Mononuclear cell (primary cell): ENCODE measurements around the gene TMED1. TPM values are rescaled to one million over a fixed set of nuclear protein-coding genes. Genes with fewer than 3 reads are reported as not detected.
"Not testable (repeated sequence)": the region's sequence is repeated elsewhere in the genome, so short reads cannot be mapped to it uniquely, and the experiment has no call there.

Experiments
- H3K27me3 ChIP-seq: 2 replicates; pipeline ENCODE4 v1.6.0; 2011; ENCODE audit warnings: low read length, control low read depth; ENCODE audit not compliant: insufficient read depth
- H3K4me1 ChIP-seq: 2 replicates; pipeline ENCODE4 v1.5.1; 2011; ENCODE audit warnings: mild to moderate bottlenecking, low read length, control low read depth; ENCODE audit not compliant: insufficient read depth
- H3K4me3 ChIP-seq: 2 replicates; pipeline ENCODE4 v1.5.1; 2011; ENCODE audit warnings: mild to moderate bottlenecking, low read length, moderate library complexity
- H3K9me3 ChIP-seq: 2 replicates; pipeline ENCODE4 v1.5.1; 2011; ENCODE audit warnings: low read depth, mild to moderate bottlenecking, control low read depth, low read length
- total RNA-seq: library from RNA; depleted of rRNA; stranded (reverse); fragments of >200 nt; gene quantifications from one replicate; pipeline ENCODE4 v1.2.3, GENCODE V29; 2012

TMED1 gene
- total RNA-seq, 1 donor: 11.4 TPM

DNA sequence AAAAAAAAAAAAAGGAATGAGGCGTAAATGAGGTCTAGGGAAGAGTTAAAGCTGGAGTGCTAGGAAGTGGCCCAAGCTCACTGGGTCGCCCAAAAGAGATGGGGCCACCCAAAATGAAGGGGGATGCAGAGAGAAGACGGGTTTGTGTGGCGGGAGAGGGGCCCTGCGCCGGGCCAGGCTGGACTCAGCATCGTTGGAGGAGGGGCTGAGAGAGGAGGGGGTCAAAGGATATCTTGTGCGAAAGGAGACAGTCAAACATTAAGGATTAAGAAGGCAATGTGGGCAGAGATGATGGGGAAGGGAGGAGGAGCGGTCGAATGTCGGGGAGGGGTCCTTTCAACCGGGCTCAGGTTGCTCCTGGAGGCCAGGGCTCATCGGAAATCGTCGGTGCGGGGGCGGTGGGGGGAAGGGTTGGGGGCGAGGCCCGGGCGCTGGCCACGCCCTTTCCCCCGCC is 34.5 kb upstream of the TMED1 start:
- no peaks in the 10 kb centered on the region for H3K27me3 ChIP-seq
- H3K4me1 ChIP-seq: peaks cover 43% of the 10 kb centered on the region
- no peaks in the 10 kb centered on the region for H3K9me3 ChIP-seq
- peak overlapping the region; percentile 26 for H3K4me3 ChIP-seq

DNA sequence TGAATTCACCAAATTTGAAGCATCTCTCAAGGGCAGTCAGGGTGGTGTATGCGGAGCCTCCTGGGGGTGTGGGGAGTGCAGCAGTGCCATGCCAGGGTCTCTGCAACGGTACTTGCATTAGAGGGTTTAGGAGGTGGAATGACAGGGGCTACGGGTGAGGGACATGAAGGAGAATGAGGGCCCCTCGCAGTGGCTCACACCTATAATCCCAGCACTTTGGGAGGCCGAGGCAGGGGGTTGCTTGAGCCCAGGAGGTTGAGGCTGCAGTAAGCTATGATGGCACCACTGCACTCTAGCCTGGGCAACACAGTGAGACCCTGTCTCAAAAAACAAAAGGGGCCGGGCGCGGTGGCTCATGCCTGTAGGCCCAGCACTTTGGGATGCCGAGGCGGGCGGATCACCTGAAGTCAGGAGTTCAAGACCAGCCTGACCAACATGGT is 33.9 kb upstream of the TMED1 start:
- not testable (repeated sequence) for H3K27me3 ChIP-seq, H3K9me3 ChIP-seq, H3K4me3 ChIP-seq
- peaks cover 43% of the 10 kb centered on the region for H3K4me1 ChIP-seq

DNA sequence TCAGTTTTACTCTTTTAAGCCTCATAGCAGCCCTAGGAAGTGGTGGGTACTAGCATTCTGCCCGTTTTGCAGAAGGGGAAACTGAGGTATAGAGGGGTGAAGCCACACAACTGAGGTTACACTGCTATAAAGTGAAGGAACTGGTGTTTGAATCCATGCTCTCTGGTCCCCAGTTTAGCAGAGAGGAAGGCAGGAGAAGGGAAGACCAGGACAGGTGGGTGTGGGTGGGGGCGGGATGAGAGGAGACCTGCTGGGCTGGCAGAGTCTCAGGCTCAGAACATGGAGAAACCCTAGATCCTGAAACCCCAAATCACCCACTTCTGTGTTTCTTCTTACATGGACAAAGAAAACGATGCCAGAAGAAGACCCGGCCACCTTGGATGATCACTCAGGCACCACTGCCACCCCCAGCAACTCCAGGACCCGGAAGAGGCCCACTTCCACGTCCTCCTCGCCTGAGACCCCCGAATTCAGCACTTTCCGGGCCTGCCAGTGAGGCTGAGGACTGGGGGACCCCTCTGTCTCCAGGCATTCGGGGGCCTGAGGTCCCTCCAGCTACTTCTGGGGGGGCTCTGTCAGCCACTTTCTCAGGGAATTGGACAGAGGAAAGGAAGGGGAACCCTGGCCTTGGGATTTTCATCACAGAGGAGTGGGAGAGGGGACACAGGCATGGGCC is 33.0 kb upstream of the TMED1 start:
- H3K4me1 ChIP-seq: peaks cover 50% of the 10 kb centered on the region
- no peaks in the 10 kb centered on the region for H3K9me3 ChIP-seq
- H3K4me3 ChIP-seq: no peak overlapping the region
- no peaks in the 10 kb centered on the region for H3K27me3 ChIP-seq

DNA sequence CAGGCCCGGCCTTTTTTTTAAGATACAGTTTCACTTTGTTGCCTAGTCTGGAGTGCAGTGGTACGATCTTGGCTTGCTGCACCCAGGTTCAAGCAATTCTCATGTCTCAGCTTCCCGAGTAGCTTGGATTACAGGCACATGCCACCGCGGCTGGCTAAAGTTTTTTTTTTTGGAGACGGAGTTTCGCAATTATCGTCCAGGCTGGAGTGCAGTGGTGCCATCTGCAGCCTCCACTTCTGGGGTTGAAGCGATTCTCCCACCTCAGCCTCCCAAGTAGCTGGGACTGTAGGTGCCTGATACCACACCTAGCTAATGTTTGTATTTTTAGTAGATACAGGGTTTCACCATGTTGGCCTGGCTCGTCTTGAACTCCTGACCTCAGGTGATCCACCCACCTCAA is 30.5 kb upstream of the TMED1 start:
- Histone ChIP-seq H3K9me3 (no peaks in the 10 kb centered on the region), H3K4me3 (no peak overlapping the region), H3K4me1 (peaks cover 39% of the 10 kb centered on the region), H3K27me3 (no peaks in the 10 kb centered on the region)

DNA sequence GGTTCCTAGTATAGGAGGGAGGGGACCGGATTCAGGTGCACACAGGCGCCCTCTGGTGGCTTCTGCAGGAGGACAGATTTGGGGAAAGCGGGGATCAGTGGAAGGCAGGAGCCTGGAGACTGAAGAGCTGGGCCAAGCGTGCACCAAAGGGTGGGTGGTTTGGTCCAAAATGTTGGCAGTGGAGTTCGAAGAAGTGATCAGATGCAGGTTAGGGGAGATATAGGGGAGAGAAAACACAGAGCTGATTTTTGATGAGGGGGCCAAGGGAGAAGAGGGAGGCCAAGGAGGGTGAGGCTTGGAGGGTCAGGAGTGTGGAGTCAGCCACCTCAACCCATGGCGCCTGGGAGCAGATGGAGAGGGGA is 28.5 kb upstream of the TMED1 start:
- Histone ChIP-seq H3K27me3 (no peaks in the 10 kb centered on the region), H3K9me3 (no peaks in the 10 kb centered on the region), H3K4me1 (peaks cover 36% of the 10 kb centered on the region), H3K4me3 (no peak overlapping the region)

DNA sequence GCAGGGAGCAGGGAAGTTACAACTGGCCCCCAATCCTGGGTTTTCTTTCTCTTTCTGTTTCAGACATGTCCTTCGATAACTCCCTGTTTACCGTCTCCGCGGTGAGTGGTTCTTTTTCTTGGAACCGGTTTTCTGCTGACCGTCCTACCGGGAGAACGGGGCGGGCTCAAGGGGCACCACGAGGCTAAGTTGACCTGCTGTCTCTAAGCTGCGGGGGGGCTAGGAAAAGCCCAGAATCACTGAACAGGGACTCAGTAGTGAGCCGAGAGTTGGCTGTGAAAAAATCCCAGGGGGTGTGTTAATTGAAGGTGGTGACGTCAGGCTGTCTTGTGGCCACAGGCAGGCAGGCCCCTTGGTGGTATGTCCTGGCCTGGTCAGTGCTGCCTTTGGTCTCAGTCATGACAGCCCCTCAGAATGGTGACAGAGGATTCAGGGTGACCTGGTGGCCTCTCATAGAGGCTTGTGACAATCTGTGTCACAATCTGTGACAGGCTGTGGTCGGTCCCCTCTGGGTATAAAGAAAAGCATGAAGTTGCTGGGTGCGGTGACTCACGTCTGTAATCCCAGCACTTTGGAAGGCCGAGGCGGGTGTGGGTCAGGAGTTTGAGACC is 27.2 kb upstream of the TMED1 start:
- no peaks in the 10 kb centered on the region for H3K27me3 ChIP-seq
- no peak overlapping the region for H3K4me3 ChIP-seq
- peaks cover 27% of the 10 kb centered on the region for H3K4me1 ChIP-seq
- no peaks in the 10 kb centered on the region for H3K9me3 ChIP-seq

DNA sequence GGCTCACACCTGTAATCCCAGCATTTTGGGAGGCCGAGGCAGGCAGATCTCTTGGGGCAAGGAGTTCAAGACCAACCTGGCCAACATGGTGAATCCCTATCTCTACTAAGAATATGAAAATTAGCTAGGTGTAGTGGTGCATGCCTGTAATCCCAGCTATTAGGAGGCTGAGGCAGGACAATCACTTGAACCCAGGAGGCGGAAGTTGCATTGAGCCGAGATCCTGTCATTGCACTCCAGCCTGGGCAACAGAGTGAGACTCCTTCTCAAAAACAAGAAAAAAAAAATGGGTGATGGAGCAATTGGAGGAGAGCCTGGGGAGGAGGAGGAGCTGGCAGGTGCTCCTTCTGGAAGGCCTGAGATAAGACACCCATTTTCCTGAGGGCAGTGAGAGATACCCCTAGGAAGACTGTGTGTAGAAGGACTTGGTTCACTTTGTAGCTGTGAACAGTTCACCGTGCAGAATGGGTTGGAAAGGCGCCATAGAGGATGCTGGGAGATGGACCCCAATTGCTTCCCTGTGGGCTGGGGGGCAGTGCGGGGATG is 26.6 kb upstream of the TMED1 start:
- peaks cover 21% of the 10 kb centered on the region for H3K4me1 ChIP-seq

DNA sequence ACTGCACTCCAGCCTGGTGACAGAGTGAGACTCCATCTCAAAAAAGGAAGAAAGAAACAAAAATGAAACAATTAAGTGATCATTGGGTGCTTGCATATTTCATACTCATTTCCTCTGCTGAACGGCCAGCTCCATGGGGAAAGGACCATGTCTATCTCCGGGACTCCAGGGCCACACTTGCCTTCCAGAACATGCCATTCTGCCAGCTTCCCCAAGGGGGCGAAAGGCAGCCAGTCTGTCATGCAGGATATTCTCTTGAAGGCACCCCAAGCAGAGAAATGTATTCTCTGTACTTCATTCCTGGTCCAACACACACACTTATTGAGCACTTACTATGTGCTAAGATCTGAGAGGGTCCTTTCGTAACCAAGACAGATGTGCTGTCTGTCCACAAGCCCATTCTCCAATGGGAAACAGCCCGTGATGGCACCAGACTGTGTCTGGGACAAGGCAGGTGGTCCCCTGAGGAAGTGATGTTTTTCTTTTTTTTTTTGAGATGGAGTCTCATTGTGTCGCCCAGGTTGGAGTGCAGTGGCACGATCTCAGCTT is 25.2 kb upstream of the TMED1 start:
- H3K4me3 ChIP-seq: no peak overlapping the region
- H3K9me3 ChIP-seq: no peaks in the 10 kb centered on the region
- H3K27me3 ChIP-seq: no peaks in the 10 kb centered on the region
- peaks cover 16% of the 10 kb centered on the region for H3K4me1 ChIP-seq

More for the DNA sequence above, 26.6 kb upstream of the TMED1 start:
- Histone ChIP-seq H3K27me3 (no peaks in the 10 kb centered on the region), H3K9me3 (no peaks in the 10 kb centered on the region), H3K4me3 (no peak overlapping the region)

DNA sequence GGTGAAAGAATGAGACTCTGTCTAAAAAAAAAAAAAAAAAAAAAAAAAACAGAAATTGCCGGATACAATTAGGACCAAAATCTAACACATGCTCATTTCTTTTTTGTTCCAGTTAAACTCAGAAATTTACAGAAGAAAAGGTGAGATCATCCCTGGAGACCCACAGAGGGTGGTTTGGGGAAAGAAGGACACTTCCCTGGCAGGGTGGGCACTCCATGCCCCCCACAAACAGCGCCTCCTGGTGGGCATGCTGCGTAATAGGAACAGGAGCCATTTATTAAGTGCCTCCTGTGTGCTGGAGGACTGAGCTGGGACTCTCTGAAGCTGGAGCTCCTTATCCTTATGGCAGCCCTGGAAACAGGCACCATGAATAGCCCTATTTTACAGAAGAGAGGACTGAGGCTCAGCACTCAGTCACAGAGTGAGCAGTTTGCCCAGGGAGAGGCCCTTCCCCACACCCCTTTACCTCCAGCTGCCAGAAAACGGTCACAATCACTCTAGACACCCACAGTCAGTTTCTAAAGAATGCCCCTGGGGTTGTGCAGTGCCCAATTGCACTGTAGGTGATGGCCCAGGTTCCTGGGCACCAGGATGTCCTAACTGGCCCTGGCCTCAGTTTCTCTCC is 22.3 kb upstream of the TMED1 start:
- H3K27me3 ChIP-seq: no peaks in the 10 kb centered on the region
- no peaks in the 10 kb centered on the region for H3K9me3 ChIP-seq
- H3K4me3 ChIP-seq: no peak overlapping the region
- peaks cover 6% of the 10 kb centered on the region for H3K4me1 ChIP-seq

DNA sequence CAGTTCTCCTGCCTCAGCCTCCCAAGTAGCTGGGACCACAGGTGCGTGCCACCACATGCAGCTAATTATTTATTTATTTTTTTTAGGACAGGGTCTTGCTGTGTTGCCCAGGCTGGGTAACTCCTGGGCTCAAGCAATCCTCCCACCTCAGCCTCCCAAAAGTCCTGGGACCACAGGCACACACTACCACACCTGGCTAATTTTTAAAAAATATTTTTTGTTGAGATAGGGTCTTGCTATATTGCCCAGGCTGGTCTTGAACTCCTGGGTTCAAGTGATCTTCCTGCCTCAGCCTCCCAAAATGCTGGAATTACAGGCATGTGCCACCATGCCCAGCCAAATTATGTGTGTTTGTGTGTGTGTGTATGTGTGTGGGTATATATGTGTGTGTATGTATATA is 20.9 kb upstream of the TMED1 start:
- not testable (repeated sequence) for H3K27me3 ChIP-seq, H3K4me3 ChIP-seq, H3K9me3 ChIP-seq, H3K4me1 ChIP-seq

DNA sequence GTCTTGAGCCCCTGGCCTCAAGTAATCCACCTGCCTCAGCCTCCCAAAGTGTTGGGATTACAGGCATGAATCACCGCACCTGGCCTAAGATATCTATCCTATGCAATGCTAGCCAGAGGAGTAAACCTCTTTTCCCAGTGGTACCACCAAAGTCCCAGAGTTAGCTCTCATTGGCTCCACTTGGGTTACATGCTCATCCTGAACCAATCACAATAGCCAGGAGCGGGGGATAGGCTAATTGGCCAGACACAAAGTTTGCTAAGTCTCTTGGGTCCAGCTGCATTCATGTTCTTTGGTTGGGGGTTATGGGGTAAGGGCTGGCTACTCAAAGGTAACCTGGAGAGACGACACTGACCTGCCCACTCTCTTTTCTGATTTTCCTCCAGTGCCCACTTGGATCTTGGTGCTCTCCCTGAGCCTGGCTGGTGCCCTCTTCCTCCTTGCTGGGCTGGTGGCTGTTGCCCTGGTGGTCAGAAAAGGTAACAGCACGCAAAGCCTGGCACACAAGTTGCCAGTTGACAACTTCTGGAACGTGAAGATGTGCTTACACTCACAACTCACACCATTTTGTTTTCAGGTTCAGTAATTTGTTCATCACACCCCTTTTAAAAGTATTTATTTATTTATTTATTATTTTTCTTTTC is 20.0 kb upstream of the TMED1 start:
- no peaks in the 10 kb centered on the region for H3K4me1 ChIP-seq
- H3K4me3 ChIP-seq: no peak overlapping the region
- no peaks in the 10 kb centered on the region for H3K9me3 ChIP-seq
- H3K27me3 ChIP-seq: no peaks in the 10 kb centered on the region

DNA sequence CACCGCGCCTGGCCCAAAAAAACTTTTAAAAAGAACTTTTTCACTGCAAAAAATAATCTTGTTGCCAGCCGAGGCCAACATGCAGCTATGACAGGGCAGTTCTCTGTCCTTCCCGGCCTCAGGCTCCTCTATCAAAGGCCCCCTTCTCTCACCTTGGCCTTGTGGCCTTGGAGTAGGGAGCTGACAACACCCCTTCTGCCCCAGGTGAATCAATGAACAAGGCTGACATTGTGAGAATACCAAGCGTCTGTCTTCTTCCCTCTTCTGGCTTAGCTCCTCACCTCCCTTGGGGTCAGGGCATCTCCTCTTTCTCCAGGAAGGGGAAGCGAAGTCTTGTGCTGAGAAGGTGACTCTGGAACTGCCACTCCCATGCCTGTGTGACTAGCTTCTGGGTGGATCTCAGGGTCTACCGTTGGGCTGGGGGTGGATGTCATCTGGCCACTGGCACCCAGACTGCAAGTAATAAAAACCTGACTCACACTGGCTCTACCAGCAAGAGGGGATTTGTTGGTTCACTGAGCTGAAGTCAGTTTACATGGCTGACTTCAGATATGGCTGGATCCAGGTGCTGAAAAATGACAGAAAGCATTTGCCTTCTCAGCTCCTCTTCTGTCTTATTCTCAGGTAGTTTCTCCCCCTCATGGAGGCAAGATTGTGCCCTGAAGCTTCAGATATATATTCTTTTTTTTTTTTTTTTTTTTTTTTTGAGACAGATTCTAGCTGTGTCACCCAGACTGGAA is 18.5 kb upstream of the TMED1 start:
- H3K4me3 ChIP-seq: no peak overlapping the region
- H3K9me3 ChIP-seq: no peaks in the 10 kb centered on the region
- H3K27me3 ChIP-seq: no peaks in the 10 kb centered on the region
- H3K4me1 ChIP-seq: peaks cover 7% of the 10 kb centered on the region

DNA sequence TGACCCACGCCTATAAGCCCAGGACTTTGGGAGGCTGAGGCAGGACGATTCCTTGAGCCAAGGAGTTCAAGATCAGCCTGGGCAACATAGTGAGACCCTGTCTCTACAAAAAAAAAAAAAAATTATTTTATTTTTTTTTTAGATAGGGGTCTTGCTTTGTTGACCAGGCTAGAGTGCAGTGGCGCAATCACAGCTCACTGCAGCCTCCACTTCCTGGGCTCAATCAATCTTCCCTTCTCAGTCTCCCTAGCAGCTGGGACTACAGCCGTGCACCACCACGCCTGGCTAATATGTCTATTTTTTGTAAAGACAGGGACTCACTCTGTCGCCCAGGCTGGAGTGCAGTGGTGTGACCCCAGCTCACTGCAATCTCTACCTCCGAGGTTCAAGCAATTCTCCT is 16.9 kb upstream of the TMED1 start:
- no peaks in the 10 kb centered on the region for H3K9me3 ChIP-seq
- peaks cover 13% of the 10 kb centered on the region for H3K4me1 ChIP-seq
- no peaks in the 10 kb centered on the region for H3K27me3 ChIP-seq
- H3K4me3 ChIP-seq: no peak overlapping the region

DNA sequence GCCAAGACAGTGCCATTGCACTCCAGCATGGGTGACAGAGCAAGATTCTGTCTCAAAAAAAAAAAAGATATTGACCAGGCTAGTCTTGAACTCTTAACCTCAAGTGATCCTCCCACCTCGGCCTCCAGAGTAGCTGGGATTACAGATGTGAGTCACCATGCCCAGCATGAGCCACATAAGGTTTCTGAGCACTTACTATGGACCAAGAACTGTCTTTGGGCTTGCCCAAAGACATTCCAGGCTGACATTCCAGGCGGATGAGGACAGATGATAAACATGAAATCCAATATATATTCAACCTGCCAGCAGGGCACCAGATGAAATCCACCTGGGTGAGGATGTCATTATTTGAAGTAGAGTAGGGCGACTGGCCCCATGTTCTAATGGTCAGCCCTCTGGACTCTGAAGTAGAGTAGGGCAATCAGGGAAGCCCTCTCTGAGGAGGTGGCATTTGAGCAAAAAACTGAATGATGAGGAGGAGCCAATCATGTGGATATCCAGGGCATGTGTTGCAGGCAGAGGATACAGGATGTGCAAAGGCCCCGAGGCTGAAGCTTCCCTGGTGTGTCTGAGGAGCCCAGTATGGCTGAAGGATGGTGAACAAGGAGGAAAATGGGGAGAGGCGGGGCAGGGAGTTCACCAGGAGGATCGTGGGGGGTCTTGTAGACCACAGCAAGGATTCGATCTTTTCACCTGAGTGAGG is 16.2 kb upstream of the TMED1 start:
- Histone ChIP-seq H3K9me3 (no peaks in the 10 kb centered on the region), H3K4me1 (peaks cover 18% of the 10 kb centered on the region), H3K27me3 (no peaks in the 10 kb centered on the region)

More for the DNA sequence above, 16.2 kb upstream of the TMED1 start:
- no peak overlapping the region for H3K4me3 ChIP-seq
